Vagina (tissue), 2 donors: ENCODE results near the gene TAX1BP3. TPM values are rescaled to one million over a fixed set of nuclear protein-coding genes. Genes with fewer than 3 reads are reported as not detected.

Source experiments
- DNase-seq, 2 donors: peaks; one replicate each; pipeline ENCODE4 v3.0.0-alpha.2; 2017; ENCODE audit errors: extremely low spot score in 2 of 2
- H3K27ac ChIP-seq: fragments of 200-600 bp; sonication (generic); one replicate; pipeline ENCODE4 v1.5.1; 2019
- H3K27me3 ChIP-seq: fragments of 200-600 bp; sonication (generic); one replicate; pipeline ENCODE4 v1.5.1; 2019
- H3K36me3 ChIP-seq, 2 donors: fragments of 200-600 bp; sonication (generic); one replicate each; pipeline ENCODE4 v1.5.1; 2017 to 2019
- H3K4me1 ChIP-seq: fragments of 200-600 bp; sonication (generic); one replicate; pipeline ENCODE4 v1.5.1; 2019
- H3K4me3 ChIP-seq, 2 donors: fragments of 200-600 bp; sonication (generic); 1 replicate in 1 of 2; 2 replicates in 1 of 2; pipeline ENCODE4 v1.5.1; 2016 to 2019
- H3K9me3 ChIP-seq: fragments of 200-600 bp; sonication (generic); one replicate; pipeline ENCODE4 v1.5.1; 2019
- CTCF ChIP-seq, 3 experiments: fragments of 450-650 bp in 2 of 3; fragments of 200-600 bp in 1 of 3; sonication (generic) in 1 of 3; IDR thresholded peaks; one replicate each; pipeline ENCODE4 v1.5.1; 2017 to 2019; ENCODE audit warnings: antibody characterized with exemption in 3 of 3, mild to moderate bottlenecking in 2 of 3, moderate library complexity in 2 of 3
- POLR2A ChIP-seq, 2 donors: fragments of 450-650 bp; IDR thresholded peaks; one replicate each; pipeline ENCODE4 v1.6.1; 2017; ENCODE audit warnings: antibody characterized with exemption in 2 of 2, mild to moderate bottlenecking in 2 of 2, moderate library complexity in 2 of 2
- POLR2AphosphoS5 ChIP-seq, 2 donors: sonication (generic); formaldehyde crosslinking; IDR thresholded peaks; one replicate each; pipeline ENCODE4 v1.9.0; 2017; ENCODE audit warnings: antibody characterized with exemption in 2 of 2, mild to moderate bottlenecking in 2 of 2, low read depth in 1 of 2; ENCODE audit not compliant: insufficient read depth in 1 of 2
- intact Hi-C: fragments of 100-400 bp; cut with DNase I; formaldehyde crosslinking; loops from one replicate; pipeline ENCODE4 v1.15.1; 2023
- total RNA-seq: library from RNA; depleted of rRNA; stranded (reverse); fragments of >200 nt; gene quantifications from one replicate; pipeline ENCODE4 v1.2.3, GENCODE V29; 2016

Gene TAX1BP3
- total RNA-seq, 1 donor from 2014 or later = 78.1 TPM

GRCh38 chr17:3647251-3647650, 21.1 kb downstream of the TAX1BP3 start:
- Histone ChIP-seq H3K9me3 (no peaks in the 10 kb centered on the region), H3K4me1 (peaks cover 9% of the 10 kb centered on the region), H3K4me3 (no peak overlapping the region), H3K27me3 (no peaks in the 10 kb centered on the region), H3K36me3 (peaks cover 0 to 5% of the 10 kb centered on the region in 2 donors), H3K27ac (peak overlapping the region; percentile 18)
- TF ChIP-seq POLR2AphosphoS5 (IDR thresholded peaks at IDR 0.05; ENCODE audit: insufficient read depth in 1 of 2, low read depth in 1 of 2) (no peak), CTCF (IDR thresholded peaks at IDR 0.05) (no peak), POLR2A (IDR thresholded peaks at IDR 0.05) (no peak)
- intact Hi-C loops = loop anchor here (5.0 kb wide), 1 partner anchor 790 kb away; no protein-coding TSS in a partner anchor
- DNase-seq = no peak

- no peaks in the 10 kb centered on the region for H3K9me3 ChIP-seq
- no peaks in the 10 kb centered on the region for H3K27me3 ChIP-seq
- H3K36me3 ChIP-seq = peaks cover 0 to 5% of the 10 kb centered on the region in 2 donors
- no peak for DNase-seq
- intact Hi-C loops = loop anchor here (5.0 kb wide), 1 partner anchor 788 kb away; no protein-coding TSS in a partner anchor
- H3K27ac ChIP-seq = no peak overlapping the region
- peaks cover 9% of the 10 kb centered on the region for H3K4me1 ChIP-seq
- no peak overlapping the region for H3K4me3 ChIP-seq
- no peak for TF ChIP-seq CTCF (IDR thresholded peaks at IDR 0.05)
- TF ChIP-seq POLR2A (IDR thresholded peaks at IDR 0.05) = no peak
- TF ChIP-seq POLR2AphosphoS5 (IDR thresholded peaks at IDR 0.05; ENCODE audit: insufficient read depth in 1 of 2, low read depth in 1 of 2) = no peak
Measured at GRCh38 chr17:3645310-3645709, 23.1 kb downstream of the TAX1BP3 start.

GRCh38 chr17:3643889-3644349, 24.5 kb downstream of the TAX1BP3 start:
- Histone ChIP-seq H3K27ac (no peak overlapping the region), H3K4me1 (peaks cover 9% of the 10 kb centered on the region), H3K4me3 (no peak overlapping the region), H3K9me3 (no peaks in the 10 kb centered on the region), H3K27me3 (no peaks in the 10 kb centered on the region), H3K36me3 (peaks cover 0 to 5% of the 10 kb centered on the region in 2 donors)
- intact Hi-C loops = no loop called here
- DNase-seq = no peak
- TF ChIP-seq POLR2A (IDR thresholded peaks at IDR 0.05) = no peak
- TF ChIP-seq POLR2AphosphoS5 (IDR thresholded peaks at IDR 0.05; ENCODE audit: insufficient read depth in 1 of 2, low read depth in 1 of 2) = no peak
- no peak for TF ChIP-seq CTCF (IDR thresholded peaks at IDR 0.05)

GRCh38 chr17:3641717-3642486, 26.5 kb downstream of the TAX1BP3 start:
- TF ChIP-seq CTCF (IDR thresholded peaks at IDR 0.05) (no peak), POLR2AphosphoS5 (IDR thresholded peaks at IDR 0.05; ENCODE audit: insufficient read depth in 1 of 2, low read depth in 1 of 2) (no peak), POLR2A (IDR thresholded peaks at IDR 0.05) (no peak)
- H3K36me3 ChIP-seq = peaks cover 0 to 5% of the 10 kb centered on the region in 2 donors
- no peaks in the 10 kb centered on the region for H3K9me3 ChIP-seq
- intact Hi-C loops = no loop called here
- no peak overlapping the region for H3K27ac ChIP-seq
- H3K4me3 ChIP-seq = no peak overlapping the region
- peaks cover 14% of the 10 kb centered on the region for H3K4me1 ChIP-seq
- no peak for DNase-seq
- no peaks in the 10 kb centered on the region for H3K27me3 ChIP-seq

- H3K36me3 ChIP-seq = peaks cover 0 to 5% of the 10 kb centered on the region in 2 donors
- intact Hi-C loops = no loop called here
- TF ChIP-seq POLR2A (IDR thresholded peaks at IDR 0.05) (no peak), CTCF (IDR thresholded peaks at IDR 0.05) (no peak), POLR2AphosphoS5 (IDR thresholded peaks at IDR 0.05; ENCODE audit: insufficient read depth in 1 of 2, low read depth in 1 of 2) (no peak)
- peaks cover 16% of the 10 kb centered on the region for H3K4me1 ChIP-seq
- H3K27me3 ChIP-seq = no peaks in the 10 kb centered on the region
- no peak overlapping the region for H3K4me3 ChIP-seq
- H3K27ac ChIP-seq = no peak overlapping the region
- no peak for DNase-seq
- H3K9me3 ChIP-seq = no peaks in the 10 kb centered on the region
Measured at GRCh38 chr17:3641014-3641413, 27.4 kb downstream of the TAX1BP3 start.
